Measurements from ENCODE around the gene KCNH3. TPM values are rescaled to one million over a fixed set of nuclear protein-coding genes. Genes with fewer than 3 reads are reported as not detected.

The KCNH3 gene
- total RNA-seq, 4 donors from 2014 or later, result 0.63 to 1.7 (median 0.79) TPM

- ATAC-seq (ENCODE audit: low FRiP score) (no peak), DNase-seq (ENCODE audit: low spot score) (no peak)
- no peak for TF ChIP-seq CTCF (IDR thresholded peaks at IDR 0.05)
Measured at GRCh38 chr12:49549735-49550692, 11.2 kb downstream of the KCNH3 start.

- DNase-seq (ENCODE audit: low spot score), result no peak
- no peak for TF ChIP-seq CTCF (IDR thresholded peaks at IDR 0.05)
- ATAC-seq (ENCODE audit: low FRiP score), result no peak
Measured at GRCh38 chr12:49550693-49551252, 11.9 kb downstream of the KCNH3 start.

- peak; percentile 15 for ATAC-seq (ENCODE audit: low FRiP score)
- TF ChIP-seq CTCF (IDR thresholded peaks at IDR 0.05), result no peak
- DNase-seq (ENCODE audit: low spot score), result no peak
Measured at GRCh38 chr12:49552014-49552413, 13.2 kb downstream of the KCNH3 start.

GRCh38 chr12:49552425-49552824 lies 13.6 kb downstream of the KCNH3 start:
- DNase-seq (ENCODE audit: low spot score) (no peak), ATAC-seq (ENCODE audit: low FRiP score) (no peak)
- no peak for TF ChIP-seq CTCF (IDR thresholded peaks at IDR 0.05)

- ATAC-seq (ENCODE audit: low FRiP score) (no peak), DNase-seq (ENCODE audit: low spot score) (no peak)
- TF ChIP-seq CTCF (IDR thresholded peaks at IDR 0.05), result no peak
Measured at GRCh38 chr12:49552899-49553298, 14.1 kb downstream of the KCNH3 start.

GRCh38 chr12:49553512-49554088 lies 14.8 kb downstream of the KCNH3 start:
- no peak for DNase-seq (ENCODE audit: low spot score)
- TF ChIP-seq CTCF (IDR thresholded peaks at IDR 0.05), result no peak
- ATAC-seq (ENCODE audit: low FRiP score), result no peak
